Non-pigmented ciliary epithelial cell (primary cell): ENCODE measurements around the gene FOSL1.

Experiments
- DNase-seq: peaks from one replicate; pipeline ENCODE4 v3.0.0-alpha.2; 2010; ENCODE audit warnings: low read depth

Gene FOSL1

GRCh38 chr11:65863889-65864705 lies 36.1 kb downstream of the FOSL1 start:
- DNase-seq: no peak

DNA sequence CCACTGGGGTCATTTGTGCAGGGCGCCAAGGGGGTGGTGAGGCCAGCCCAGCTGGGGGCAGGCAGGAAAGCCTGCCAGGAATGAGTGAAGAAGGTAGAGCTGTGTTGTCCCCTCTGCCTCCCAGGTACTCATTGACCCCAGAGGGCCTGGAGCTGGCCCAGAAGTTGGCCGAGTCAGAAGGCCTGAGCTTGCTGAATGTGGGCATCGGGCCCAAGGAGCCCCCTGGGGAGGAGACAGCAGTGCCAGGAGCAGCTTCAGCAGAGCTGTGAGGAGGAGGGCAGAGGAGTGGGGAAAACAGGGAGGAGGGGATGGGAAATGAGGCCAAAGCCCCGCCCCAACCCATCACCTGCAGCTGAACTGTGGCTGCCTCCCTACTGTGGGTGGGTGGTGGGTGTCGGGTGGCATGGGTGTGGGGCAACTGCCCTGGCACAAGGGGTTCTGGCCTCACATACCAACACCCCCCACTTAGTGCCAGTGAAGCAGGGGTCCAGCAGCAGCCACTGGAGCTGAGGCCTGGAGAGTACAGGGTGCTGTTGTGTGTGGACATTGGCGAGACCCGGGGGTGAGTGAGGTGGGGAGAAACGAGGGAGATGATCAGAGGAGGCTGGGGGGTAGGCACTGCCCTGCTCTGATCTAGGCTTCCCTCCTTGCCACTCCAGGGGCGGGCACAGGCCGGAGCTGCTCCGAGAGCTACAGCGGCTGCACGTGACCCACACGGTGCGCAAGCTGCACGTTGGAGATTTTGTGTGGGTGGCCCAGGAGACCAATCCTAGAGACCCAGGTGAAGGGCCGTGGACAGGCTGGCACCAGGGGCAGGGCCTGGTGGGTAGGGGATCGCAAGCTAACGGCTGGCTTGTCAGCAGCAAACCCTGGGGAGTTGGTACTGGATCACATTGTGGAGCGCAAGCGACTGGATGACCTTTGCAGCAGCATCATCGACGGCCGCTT lies 37.0 kb downstream of the FOSL1 start:
- DNase-seq: no peak

- DNase-seq: no peak
Measured at GRCh38 chr11:65862191-65862735, 37.9 kb downstream of the FOSL1 start.

GRCh38 chr11:65861533-65862183 lies 38.5 kb downstream of the FOSL1 start:
- DNase-seq: no peak

DNA sequence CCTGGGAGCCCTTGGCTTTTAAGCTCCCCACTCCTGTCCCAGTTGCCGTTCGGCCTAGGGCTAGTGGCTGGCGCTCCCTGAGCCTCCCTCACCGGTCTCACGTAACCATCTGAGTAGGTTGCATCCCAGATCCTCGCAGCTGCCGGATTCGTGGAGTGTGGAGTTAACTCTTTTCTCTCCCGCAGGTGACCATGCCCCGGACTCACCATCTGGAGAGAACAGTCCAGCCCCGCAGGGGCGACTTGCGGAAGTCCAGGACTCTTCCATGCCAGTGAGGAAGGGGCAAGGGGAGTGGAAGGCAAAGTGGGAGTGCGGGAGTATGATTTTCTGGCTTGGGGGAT lies 39.1 kb downstream of the FOSL1 start:
- no peak for DNase-seq

DNA sequence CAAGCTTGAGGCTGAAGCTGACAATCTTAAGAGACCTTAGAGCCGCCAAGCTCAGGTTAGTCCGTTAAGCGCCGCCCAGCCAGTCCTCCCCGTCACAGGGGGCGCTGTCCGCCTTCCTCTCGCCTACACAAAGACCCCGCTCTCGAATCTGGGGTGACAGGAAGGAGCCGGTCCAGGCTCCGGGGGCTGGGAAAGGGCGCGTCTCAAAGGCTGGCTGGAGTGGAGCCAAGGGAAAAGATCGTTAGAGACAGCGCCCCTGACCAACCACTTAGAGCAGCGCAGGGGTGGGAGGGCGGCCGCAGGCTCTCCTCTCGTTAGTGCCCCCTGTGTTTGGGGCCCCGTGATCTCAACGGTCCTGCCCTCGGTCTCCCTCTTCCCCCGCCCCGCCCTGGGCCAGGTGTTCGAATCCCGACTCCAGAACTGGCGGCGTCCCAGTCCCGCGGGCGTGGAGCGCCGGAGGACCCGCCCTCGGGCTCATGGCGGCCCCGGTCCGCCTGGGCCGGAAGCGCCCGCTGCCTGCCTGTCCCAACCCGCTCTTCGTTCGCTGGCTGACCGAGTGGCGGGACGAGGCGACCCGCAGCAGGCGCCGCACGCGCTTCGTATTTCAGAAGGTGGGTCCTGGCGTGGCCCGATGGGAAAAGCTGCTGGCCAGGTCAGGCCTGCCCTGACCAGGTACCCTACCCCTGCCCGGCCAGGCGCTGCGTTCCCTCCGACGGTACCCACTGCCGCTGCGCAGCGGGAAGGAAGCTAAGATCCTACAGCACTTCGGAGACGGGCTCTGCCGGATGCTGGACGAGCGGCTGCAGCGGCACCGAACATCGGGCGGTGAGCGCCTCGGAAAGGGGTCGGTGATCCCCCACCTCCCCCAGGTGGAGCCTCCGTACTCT lies 39.7 kb downstream of the FOSL1 start, which contains the start of gene MUS81:
Gene MUS81 (plus strand): TSS at position 156 of the 887 bp plus-strand sequence. CDS start 321 bp downstream, at position 477.
- DNase-seq: peak; percentile 92

DNA sequence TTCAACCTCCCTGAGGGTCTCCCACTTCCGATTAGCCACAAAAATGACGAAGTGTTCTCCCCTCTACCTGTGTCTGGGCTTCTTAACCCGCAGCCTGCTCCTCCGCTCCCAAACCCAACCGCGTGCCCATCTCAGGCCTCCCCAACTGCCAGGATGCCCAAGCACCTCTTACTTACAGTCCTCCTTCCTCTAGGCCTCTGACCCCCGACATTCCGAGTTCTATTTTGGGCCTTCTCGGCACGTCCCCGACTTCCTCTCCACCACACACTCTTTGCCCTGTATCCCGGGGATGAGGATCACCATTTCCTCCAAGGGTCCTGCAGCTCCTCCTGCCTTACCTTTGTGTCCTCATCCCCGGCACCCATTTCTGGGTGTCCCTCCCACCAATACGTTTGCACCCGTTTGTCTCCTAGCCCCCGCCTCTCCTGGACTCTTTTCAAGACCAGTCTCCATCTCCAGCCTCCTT lies 40.3 kb downstream of the FOSL1 start:
- no peak for DNase-seq

DNA sequence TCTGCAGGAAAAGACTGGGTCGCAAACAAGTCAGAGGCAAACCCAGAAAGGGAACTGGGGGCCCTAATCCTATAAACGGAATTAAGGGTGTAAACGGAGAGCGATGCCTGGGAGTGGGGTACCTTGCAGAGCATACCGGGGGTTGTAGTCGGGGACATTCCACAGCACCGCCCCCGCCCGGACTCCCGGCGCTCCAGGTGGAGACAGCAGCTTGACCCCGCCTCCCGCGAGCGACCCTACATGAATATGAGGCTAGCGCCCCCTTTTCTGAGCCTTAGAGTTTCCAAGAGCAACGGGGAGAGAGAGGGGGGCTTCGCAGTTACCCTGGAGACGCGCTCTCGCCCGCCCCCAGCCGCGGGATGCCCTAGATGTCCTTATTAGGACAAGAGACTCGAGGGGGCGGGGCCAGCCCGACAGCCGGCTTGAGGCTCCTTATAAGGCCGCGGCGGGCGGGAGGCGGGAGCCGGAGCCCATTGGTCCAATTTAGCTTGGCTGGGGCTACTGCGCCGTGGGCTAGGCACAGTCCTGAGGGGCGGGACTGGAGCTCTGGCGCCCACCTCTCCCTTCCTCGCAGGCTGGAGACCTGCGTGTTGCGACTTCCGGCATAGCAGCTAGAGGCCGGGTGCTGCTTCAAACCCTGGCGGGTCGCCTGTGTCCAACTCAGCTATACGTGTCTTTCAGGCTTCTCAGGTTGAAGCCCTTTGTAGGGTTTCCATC lies 40.9 kb downstream of the FOSL1 start:
- DNase-seq: peak; percentile 88

- no peak for DNase-seq
Measured at GRCh38 chr11:65858681-65859087, 41.5 kb downstream of the FOSL1 start.

GRCh38 chr11:65857853-65858680 lies 42.1 kb downstream of the FOSL1 start, which contains the start of gene CFL1:
Gene CFL1, minus strand, starts transcription at chr11:65858180. Its CDS starts 81 bp downstream, at chr11:65858099.
- peak; percentile 82 for DNase-seq

GRCh38 chr11:65857500-65857852 lies 42.7 kb downstream of the FOSL1 start:
- no peak for DNase-seq

- DNase-seq: no peak
Measured at GRCh38 chr11:65856689-65857499, 43.3 kb downstream of the FOSL1 start.

DNA sequence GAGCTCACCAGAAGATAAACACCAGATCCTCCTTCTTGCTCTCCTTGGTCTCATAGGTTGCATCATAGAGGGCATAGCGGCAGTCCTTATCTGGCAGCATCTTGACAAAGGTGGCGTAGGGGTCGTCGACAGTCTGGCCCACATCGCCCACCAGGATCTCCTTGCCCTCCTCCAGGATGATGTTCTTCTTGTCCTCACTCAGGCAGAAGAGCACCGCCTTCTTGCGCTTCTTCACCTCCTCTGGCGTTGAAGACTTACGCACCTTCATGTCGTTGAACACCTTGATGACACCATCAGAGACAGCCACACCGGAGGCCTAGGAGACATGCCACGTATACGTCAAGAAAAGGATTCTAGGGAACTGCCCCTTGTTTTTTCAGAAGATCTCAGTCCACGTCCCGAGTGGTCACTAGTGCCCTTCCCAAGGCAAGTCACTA lies 44.2 kb downstream of the FOSL1 start:
- no peak for DNase-seq

DNA sequence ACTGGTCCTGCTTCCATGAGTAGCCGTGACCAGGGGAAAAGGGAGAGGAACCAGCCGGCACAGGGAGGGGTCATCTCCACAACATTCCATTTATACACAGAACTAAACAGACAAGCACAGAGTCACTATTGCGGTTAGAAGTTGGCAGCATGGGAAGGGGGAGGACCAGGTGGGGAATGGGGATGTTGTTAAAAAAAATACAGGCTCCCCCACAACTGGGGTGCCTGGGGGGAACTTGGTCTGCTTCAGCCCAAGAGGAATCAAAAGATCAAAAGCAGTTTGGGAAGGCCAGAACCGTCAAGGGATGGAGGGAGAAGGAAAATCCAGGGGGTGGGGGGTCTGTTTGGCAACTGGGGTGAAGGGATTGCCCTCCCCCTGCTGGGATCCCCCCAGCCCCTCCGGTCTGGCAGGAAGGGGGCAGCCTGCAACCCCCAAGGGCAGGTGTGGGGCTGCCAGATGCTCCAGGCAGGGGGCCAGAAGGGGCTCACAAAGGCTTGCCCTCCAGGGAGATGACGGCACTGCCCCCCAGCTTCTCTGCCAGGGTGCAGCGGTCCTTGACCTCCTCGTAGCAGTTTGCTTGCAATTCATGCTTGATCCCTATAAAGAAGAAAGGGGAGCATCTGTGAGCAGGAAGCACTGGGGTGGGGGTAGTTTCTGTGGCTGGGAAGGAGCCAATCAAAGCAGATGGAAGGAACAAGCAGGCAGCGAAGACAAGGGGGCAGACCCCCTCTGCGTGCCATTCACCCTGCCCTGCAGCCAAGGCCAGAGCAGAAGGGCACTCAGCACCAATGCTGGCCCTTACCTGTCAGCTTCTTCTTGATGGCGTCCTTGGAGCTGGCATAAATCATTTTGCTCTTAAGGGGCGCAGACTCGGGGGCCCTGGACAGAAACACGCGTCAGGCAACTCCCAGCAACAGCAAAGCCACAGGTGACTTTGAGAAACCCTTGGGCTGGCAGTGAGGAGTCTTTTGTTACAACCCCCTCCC lies 45.0 kb downstream of the FOSL1 start:
- no peak for DNase-seq

DNA sequence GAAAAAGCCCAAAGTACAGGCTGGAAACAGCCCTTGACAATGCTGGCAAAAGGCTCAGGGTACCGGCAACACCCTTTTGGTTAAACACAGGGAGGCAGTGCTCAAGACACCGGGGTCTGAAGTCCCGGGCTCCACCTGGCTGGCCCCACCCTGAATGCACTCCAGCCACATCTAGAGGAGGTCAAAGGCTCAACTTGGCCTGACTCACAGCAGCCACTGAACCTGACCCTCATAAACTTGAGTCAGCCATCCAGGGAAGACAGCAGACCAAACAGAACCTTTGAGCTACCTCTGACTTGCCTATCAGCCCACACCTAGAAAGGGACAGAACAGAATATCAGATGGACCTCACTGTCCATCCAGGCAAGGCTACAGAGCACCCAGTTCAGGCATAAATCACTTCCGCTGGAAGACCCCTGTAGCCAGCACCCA lies 46.0 kb downstream of the FOSL1 start:
- DNase-seq: no peak

GRCh38 chr11:65853246-65853979 lies 46.8 kb downstream of the FOSL1 start:
- no peak for DNase-seq
